NT2/D1 (cell line): ENCODE data around the gene TDRD3.
"Not testable (repeated sequence)": the region's sequence is repeated elsewhere in the genome, so short reads cannot be mapped to it uniquely, and the experiment has no call there.

Experiments used
- YY1 ChIP-seq: IDR thresholded peaks from 2 replicates; pipeline ENCODE4 v1.6.1; 2011; ENCODE audit not compliant: insufficient read length, insufficient read depth
- ZNF274 ChIP-seq: IDR thresholded peaks from 2 replicates; pipeline ENCODE4 v1.6.1; 2011; ENCODE audit warnings: mild to moderate bottlenecking, low read depth, low read length

GRCh38 chr13:60407852-60408251, 10.8 kb downstream of the TDRD3 start:
- TF ChIP-seq ZNF274, YY1: not testable (repeated sequence)
